ENCODE results near the gene PMFBP1. TPM values are rescaled to one million over a fixed set of nuclear protein-coding genes. Genes with fewer than 3 reads are reported as not detected.

PMFBP1 gene
- total and polyA plus RNA-seq, 2 of the 4 experiments (the other 2 are of a cell fraction): under 0.01 TPM; not detected in 1

- CTCF ChIA-PET: interaction anchor here (1.5 kb wide), 2 partner anchors 350 to 1756 kb away, joined by 3 to 5 read pairs; no protein-coding TSS in a partner anchor
- no peak overlapping the region for H3K56ac ChIP-seq (ENCODE audit: extremely low read depth, insufficient read depth, low read length)
- 53% methylated on average over 3 of the region's 8 CpGs; no CpG with 5 or more reads in 1 of the 2 experiments for WGBS, 2 experiments (ENCODE audit: extremely low coverage in 2 of 2, insufficient read length in 1 of 2)
Measured at GRCh38 chr16:72123426-72123825, 48.5 kb downstream of the PMFBP1 start.

More at GRCh38 chr16:72123426-72123825, 48.5 kb downstream of the PMFBP1 start:
- no peak overlapping the region for H2AK9ac ChIP-seq (replicated peaks; ENCODE audit: low read depth, low read length, poor library complexity)
- POLR2A ChIA-PET (ENCODE audit: unreplicated experiment): no interaction called here
- no peak overlapping the region for H2BK5ac ChIP-seq (ENCODE audit: low read depth, low read length, poor library complexity, severe bottlenecking)
- H2BK15ac ChIP-seq (ENCODE audit: low read depth, low read length): no peak overlapping the region
- H4K20me1 ChIP-seq (ENCODE audit: insufficient read depth, low read length): 0 out of 2 replicates have a peak, but pooled peaks cover 4% of the 10 kb centered on the region
- no peaks in the 10 kb centered on the region for H3K36me3 ChIP-seq (ENCODE audit: control insufficient read depth, insufficient read depth, low read length)
- H2AFZ ChIP-seq (replicated peaks; ENCODE audit: low read length, poor library complexity): peak overlapping the region; percentile 61
- no peak overlapping the region for H3K18ac ChIP-seq (ENCODE audit: low read depth, low read length)
- no peak overlapping the region for H3K4ac ChIP-seq (ENCODE audit: low read depth, low read length)
- TF ChIP-seq ELK1 (IDR thresholded peaks at IDR 0.05; ENCODE audit: borderline replicate concordance, low read depth, low read length) (no peak), RCOR1 (IDR thresholded peaks at IDR 0.05; ENCODE audit: insufficient replicate concordance, low read length) (no peak), SMC3 (IDR thresholded peaks at IDR 0.05; ENCODE audit: low read depth, low read length) (no peak), NFE2L2 (IDR thresholded peaks at IDR 0.05; ENCODE audit: low read depth, low read length) (no peak), POLR2A (IDR thresholded peaks at IDR 0.05; ENCODE audit: low read depth, low read length) (no peak), MXI1 (IDR thresholded peaks at IDR 0.05; ENCODE audit: borderline replicate concordance, low read depth, low read length) (no peak), MAZ (IDR thresholded peaks at IDR 0.05; ENCODE audit: borderline replicate concordance, low read depth, low read length) (no peak), FOS (IDR thresholded peaks at IDR 0.05; ENCODE audit: low read depth, low read length) (no peak), RFX5 (IDR thresholded peaks at IDR 0.05; ENCODE audit: low read depth, low read length) (no peak), CHD1 (IDR thresholded peaks at IDR 0.05; ENCODE audit: low read depth, low read length) (no peak), USF2 (IDR thresholded peaks at IDR 0.05; ENCODE audit: low read depth, low read length) (no peak), MAFK (IDR thresholded peaks at IDR 0.05; ENCODE audit: low read depth, low read length) (no peak), BHLHE40 (IDR thresholded peaks at IDR 0.05; ENCODE audit: low read depth, low read length) (no peak)
- TF ChIP-seq, protein P1, sequence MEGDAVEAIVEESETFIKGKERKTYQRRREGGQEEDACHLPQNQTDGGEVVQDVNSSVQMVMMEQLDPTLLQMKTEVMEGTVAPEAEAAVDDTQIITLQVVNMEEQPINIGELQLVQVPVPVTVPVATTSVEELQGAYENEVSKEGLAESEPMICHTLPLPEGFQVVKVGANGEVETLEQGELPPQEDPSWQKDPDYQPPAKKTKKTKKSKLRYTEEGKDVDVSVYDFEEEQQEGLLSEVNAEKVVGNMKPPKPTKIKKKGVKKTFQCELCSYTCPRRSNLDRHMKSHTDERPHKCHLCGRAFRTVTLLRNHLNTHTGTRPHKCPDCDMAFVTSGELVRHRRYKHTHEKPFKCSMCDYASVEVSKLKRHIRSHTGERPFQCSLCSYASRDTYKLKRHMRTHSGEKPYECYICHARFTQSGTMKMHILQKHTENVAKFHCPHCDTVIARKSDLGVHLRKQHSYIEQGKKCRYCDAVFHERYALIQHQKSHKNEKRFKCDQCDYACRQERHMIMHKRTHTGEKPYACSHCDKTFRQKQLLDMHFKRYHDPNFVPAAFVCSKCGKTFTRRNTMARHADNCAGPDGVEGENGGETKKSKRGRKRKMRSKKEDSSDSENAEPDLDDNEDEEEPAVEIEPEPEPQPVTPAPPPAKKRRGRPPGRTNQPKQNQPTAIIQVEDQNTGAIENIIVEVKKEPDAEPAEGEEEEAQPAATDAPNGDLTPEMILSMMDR (conservative IDR thresholded peaks at IDR 0.05; ENCODE audit: low read depth, low read length): no peak
- no peaks in the 10 kb centered on the region for H3K9me3 ChIP-seq (ENCODE audit: control insufficient read depth, insufficient read depth, low read length)
- H3K4me1 ChIP-seq (ENCODE audit: control insufficient read depth, insufficient read depth, low read length): no peaks in the 10 kb centered on the region
- H3K14ac ChIP-seq (replicated peaks; ENCODE audit: low read depth, low read length): no peak overlapping the region
- in situ Hi-C loops (cut with MboI; ENCODE audit: low sequenced_read_pairs): loop anchor here (10.0 kb wide), 1 partner anchor 341 kb away; no protein-coding TSS in a partner anchor
- no peaks in the 10 kb centered on the region for H3K79me1 ChIP-seq (ENCODE audit: low read depth in 1 of 2, low read length in 2 of 2)
- H4K5ac ChIP-seq (ENCODE audit: low read depth, low read length): no peak overlapping the region
- intact Hi-C loops (cut with micrococcal nuclease): loop anchor here (10.0 kb wide), 4 partner anchors 281 to 1911 kb away; no protein-coding TSS in a partner anchor
- H3K27ac ChIP-seq (ENCODE audit: insufficient read depth, low read length): no peak overlapping the region
- no peak for DNase-seq
- no peak overlapping the region for H3K23ac ChIP-seq (ENCODE audit: low read depth, low read length)
- no peak overlapping the region for H2BK20ac ChIP-seq (ENCODE audit: low read depth, low read length)
- H4K91ac ChIP-seq (ENCODE audit: insufficient read depth, low read depth, low read length): no peak overlapping the region
- H4K8ac ChIP-seq (ENCODE audit: low read depth in 2 of 2, low read length in 2 of 2): no peak overlapping the region
- H3K4me3 ChIP-seq (ENCODE audit: insufficient read depth, low read depth, low read length): no peak overlapping the region
- H2BK120ac ChIP-seq (ENCODE audit: low read depth, low read length): no peak overlapping the region
- no peaks in the 10 kb centered on the region for H3K9me1 ChIP-seq (ENCODE audit: insufficient read depth, low read length)
- no peak overlapping the region for H3K9ac ChIP-seq (ENCODE audit: low read depth, low read length)
- H3K27me3 ChIP-seq (ENCODE audit: control insufficient read depth, insufficient read depth, low read length): peaks cover 3% of the 10 kb centered on the region; the same call in 1 of the 2 replicates
- ATAC-seq (ENCODE audit: low read depth): no peak
- dilution Hi-C loops (cut with HindIII; ENCODE audit: low sequenced_read_pairs, unreplicated experiment): no loop called here
- H2AK5ac ChIP-seq (ENCODE audit: low read depth, low read length): no peak overlapping the region
- BruUV-seq (replicated peaks): no TSS peak
- no peak overlapping the region for H3K4me2 ChIP-seq (ENCODE audit: low read depth, low read length)

Measured in IMR-90 (cell line).